Activated naive CD8-positive, alpha-beta T cell treated with anti-CD3 and anti-CD28 coated beads, Interleukin-2, amount 10 ng/mL, durations not matched to agents 7 days and 5 days (primary cell): Measurements from ENCODE around the gene JKAMP. TPM values are rescaled to one million over a fixed set of nuclear protein-coding genes. Genes with fewer than 3 reads are reported as not detected.

Experiments used
- ATAC-seq: fragments of 150-1000 bp; cut with Tn5 transposase; one replicate; pipeline ENCODE4 v1.10.0; 2021; ENCODE audit warnings: low read depth, moderate library complexity
- POLR2A ChIA-PET: fragments of 350-600 bp; sonication (Branson Sonifier 250); formaldehyde crosslinking; loops from one replicate; lab custom pipeline; 2021; ENCODE audit warnings: antibody characterized with exemption; lab: Charles Lee
- DNase-seq: peaks from one replicate; pipeline ENCODE4 v3.0.0; 2021
- H3K27ac Mint-ChIP-seq: one replicate; pipeline ENCODE4 v1.8.0; 2022; ENCODE audit warnings: mild to moderate bottlenecking, mixed read lengths
- H3K27me3 Mint-ChIP-seq: one replicate; pipeline ENCODE4 v1.8.0; 2022; ENCODE audit warnings: mild to moderate bottlenecking, moderate library complexity, mixed read lengths
- H3K36me3 Mint-ChIP-seq: one replicate; pipeline ENCODE4 v1.8.0; 2021; ENCODE audit warnings: mild to moderate bottlenecking, mixed read lengths
- H3K4me1 Mint-ChIP-seq: one replicate; pipeline ENCODE4 v1.8.0; 2021; ENCODE audit warnings: mixed read lengths
- H3K4me3 Mint-ChIP-seq: one replicate; pipeline ENCODE4 v1.8.0; 2022; ENCODE audit warnings: mild to moderate bottlenecking, moderate library complexity, mixed read lengths
- H3K9me3 Mint-ChIP-seq: one replicate; pipeline ENCODE4 v1.8.0; 2021; ENCODE audit warnings: mixed read lengths
- total RNA-seq, 2 experiments: library from RNA; stranded (reverse); gene quantifications; one replicate each; pipeline ENCODE4 v1.2.3, GENCODE V29; 2021

JKAMP gene
- total RNA-seq, 2 experiments from 2014 or later = 31.5 to 35.9 TPM

GRCh38 chr14:59484639-59485175, 390 bp downstream of the JKAMP start:
- H3K36me3 Mint-ChIP-seq = peaks cover 23% of the 10 kb centered on the region
- H3K9me3 Mint-ChIP-seq = no peaks in the 10 kb centered on the region
- DNase-seq (no peak), ATAC-seq (peak; percentile 62)
- H3K27me3 Mint-ChIP-seq = no peaks in the 10 kb centered on the region
- H3K4me1 Mint-ChIP-seq = peaks cover 47% of the 10 kb centered on the region
- H3K27ac Mint-ChIP-seq = peak overlapping the region; percentile 91
- H3K4me3 Mint-ChIP-seq = peak overlapping the region; percentile 92
- POLR2A ChIA-PET = interaction anchor here (0.6 to 2.0 kb wide), 9 partner anchors 10 to 1910 kb away, joined by 3 to 20 read pairs (median 6); partner anchors contain the start of genes DAAM1, GPR135, PCNX4 and PPM1A

- peaks cover 49% of the 10 kb centered on the region for H3K36me3 Mint-ChIP-seq
These were observed 6.4 kb downstream of the JKAMP start for GRCh38 chr14:59490756-59491155.

GRCh38 chr14:59492384-59492783, 8.1 kb downstream of the JKAMP start:
- Mint-ChIP-seq H3K27ac (no peak overlapping the region), H3K9me3 (no peaks in the 10 kb centered on the region), H3K4me3 (no peak overlapping the region), H3K27me3 (no peaks in the 10 kb centered on the region), H3K36me3 (peaks cover 51% of the 10 kb centered on the region), H3K4me1 (peaks cover 29% of the 10 kb centered on the region)
- POLR2A ChIA-PET = no interaction called here
- no peak for ATAC-seq
- no peak for DNase-seq

More at GRCh38 chr14:59490756-59491155, 6.4 kb downstream of the JKAMP start:
- Mint-ChIP-seq H3K27me3 (no peaks in the 10 kb centered on the region), H3K4me1 (peaks cover 33% of the 10 kb centered on the region), H3K4me3 (no peak overlapping the region), H3K9me3 (no peaks in the 10 kb centered on the region), H3K27ac (peak overlapping the region; percentile 54)
- POLR2A ChIA-PET = no interaction called here
- ATAC-seq (no peak), DNase-seq (no peak)

GRCh38 chr14:59500732-59501131, 16.4 kb downstream of the JKAMP start:
- ATAC-seq (no peak), DNase-seq (no peak)
- Mint-ChIP-seq H3K4me3 (no peak overlapping the region), H3K27ac (no peak overlapping the region), H3K36me3 (peaks cover 14% of the 10 kb centered on the region), H3K9me3 (no peaks in the 10 kb centered on the region), H3K4me1 (peaks cover 11% of the 10 kb centered on the region), H3K27me3 (no peaks in the 10 kb centered on the region)
- POLR2A ChIA-PET = no interaction called here

DNA sequence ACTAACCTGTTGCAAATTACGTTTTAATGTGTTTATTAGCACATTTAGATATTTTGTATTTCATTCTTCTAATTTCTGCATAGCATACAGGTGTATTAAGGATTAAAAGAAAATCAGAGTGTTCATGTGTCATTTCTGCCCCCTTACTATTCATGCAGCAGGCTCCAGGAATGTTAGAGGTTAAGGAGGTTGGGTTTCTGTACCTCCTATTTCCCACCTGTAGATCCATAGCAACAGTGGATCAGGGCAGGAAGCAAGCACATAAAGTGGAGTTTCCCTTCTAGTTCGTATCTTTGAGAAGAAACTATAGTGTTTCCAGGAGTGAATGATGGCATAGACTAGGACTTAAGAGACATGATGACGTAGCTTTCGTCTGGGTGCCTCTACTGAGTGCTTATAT, 18.9 kb downstream of the JKAMP start:
- Mint-ChIP-seq H3K27ac (no peak overlapping the region), H3K4me1 (peaks cover 8% of the 10 kb centered on the region), H3K36me3 (peaks cover 12% of the 10 kb centered on the region), H3K4me3 (no peak overlapping the region), H3K27me3 (no peaks in the 10 kb centered on the region), H3K9me3 (no peaks in the 10 kb centered on the region)
- POLR2A ChIA-PET = interaction anchor here (1.9 kb wide), 1 partner anchor 19 kb away, joined by 6 read pairs; the partner anchor contains the start of genes JKAMP and L3HYPDH
- DNase-seq (no peak), ATAC-seq (no peak)

DNA sequence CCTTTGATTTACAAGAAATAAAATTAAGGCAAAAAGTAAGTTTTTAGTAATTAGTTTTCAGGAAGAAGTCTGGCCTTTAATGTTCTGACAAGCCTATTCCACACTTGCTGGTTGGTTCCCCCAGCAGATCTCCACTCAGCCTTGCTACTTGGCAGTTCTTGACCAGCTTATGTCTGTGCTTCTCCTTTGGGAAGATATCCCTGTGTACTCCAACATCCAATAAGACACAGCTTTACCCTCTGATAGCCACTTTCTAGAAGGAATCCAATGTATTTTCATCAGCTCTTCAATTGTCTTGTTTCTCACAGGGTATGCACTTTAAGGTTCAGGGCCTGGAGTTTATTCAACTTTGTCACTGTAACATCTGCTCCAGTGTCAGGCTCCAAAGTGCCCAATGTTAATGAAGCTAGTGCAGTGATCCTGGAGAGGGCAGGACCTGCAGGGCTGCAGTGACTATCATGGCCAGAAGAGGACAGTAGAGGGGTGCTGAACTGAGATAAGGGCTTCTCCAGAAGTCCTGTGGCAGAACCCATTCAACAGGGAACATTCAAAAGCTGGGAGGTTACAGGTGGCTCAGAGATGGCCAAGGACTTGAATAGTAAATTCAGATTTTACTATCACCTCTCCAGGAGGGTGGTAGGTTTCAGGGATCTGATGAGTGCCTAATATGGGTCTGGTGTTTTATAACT, 22.9 kb downstream of the JKAMP start:
- H3K4me3 Mint-ChIP-seq = no peak overlapping the region
- H3K27ac Mint-ChIP-seq = no peak overlapping the region
- H3K27me3 Mint-ChIP-seq = peaks cover 14% of the 10 kb centered on the region
- DNase-seq = peak; percentile 43
- H3K9me3 Mint-ChIP-seq = no peaks in the 10 kb centered on the region
- H3K4me1 Mint-ChIP-seq = peaks cover 5% of the 10 kb centered on the region
- no peaks in the 10 kb centered on the region for H3K36me3 Mint-ChIP-seq
- ATAC-seq = peak; percentile 67
- POLR2A ChIA-PET = no interaction called here

GRCh38 chr14:59507752-59508103, 23.4 kb downstream of the JKAMP start:
- Mint-ChIP-seq H3K36me3 (no peaks in the 10 kb centered on the region), H3K27me3 (peaks cover 14% of the 10 kb centered on the region), H3K9me3 (no peaks in the 10 kb centered on the region), H3K4me1 (peaks cover 5% of the 10 kb centered on the region), H3K4me3 (no peak overlapping the region), H3K27ac (no peak overlapping the region)
- DNase-seq = no peak
- POLR2A ChIA-PET = no interaction called here
- no peak for ATAC-seq

GRCh38 chr14:59509101-59509500, 24.8 kb downstream of the JKAMP start:
- peaks cover 14% of the 10 kb centered on the region for H3K27me3 Mint-ChIP-seq
- no peak for ATAC-seq
- no peaks in the 10 kb centered on the region for H3K36me3 Mint-ChIP-seq
- H3K27ac Mint-ChIP-seq = no peak overlapping the region
- no peak overlapping the region for H3K4me3 Mint-ChIP-seq
- no peaks in the 10 kb centered on the region for H3K9me3 Mint-ChIP-seq
- H3K4me1 Mint-ChIP-seq = peaks cover 5% of the 10 kb centered on the region
- POLR2A ChIA-PET = no interaction called here
- no peak for DNase-seq

- Mint-ChIP-seq H3K27ac (no peak overlapping the region), H3K27me3 (peaks cover 18% of the 10 kb centered on the region), H3K36me3 (no peaks in the 10 kb centered on the region), H3K9me3 (no peaks in the 10 kb centered on the region), H3K4me3 (no peak overlapping the region), H3K4me1 (no peaks in the 10 kb centered on the region)
- POLR2A ChIA-PET = no interaction called here
- DNase-seq (no peak), ATAC-seq (no peak)
These were observed 25.7 kb downstream of the JKAMP start for GRCh38 chr14:59510001-59510400.

DNA sequence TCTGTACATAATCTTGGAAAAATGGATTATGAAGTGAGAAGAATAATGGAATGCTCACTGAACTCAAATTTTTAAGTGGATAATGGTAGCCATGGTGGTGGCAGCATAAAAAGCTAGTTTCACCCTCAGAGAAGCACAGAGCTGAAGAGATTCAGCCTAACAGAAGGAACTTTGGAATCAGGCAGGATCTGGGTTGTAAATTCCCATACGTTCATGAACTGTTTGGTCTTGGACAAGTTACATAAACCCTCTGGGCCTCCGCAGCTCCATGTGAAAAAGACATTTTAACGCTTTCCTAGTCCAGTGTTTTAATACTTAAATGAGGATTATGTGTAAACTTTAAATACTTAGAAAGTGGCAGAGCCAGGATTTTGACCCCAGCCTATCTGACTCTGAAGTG, 26.6 kb downstream of the JKAMP start:
- POLR2A ChIA-PET = no interaction called here
- ATAC-seq (no peak), DNase-seq (no peak)
- H3K27ac Mint-ChIP-seq = no peak overlapping the region
- no peaks in the 10 kb centered on the region for H3K36me3 Mint-ChIP-seq
- no peaks in the 10 kb centered on the region for H3K4me1 Mint-ChIP-seq
- H3K27me3 Mint-ChIP-seq = peaks cover 20% of the 10 kb centered on the region
- no peak overlapping the region for H3K4me3 Mint-ChIP-seq
- H3K9me3 Mint-ChIP-seq = no peaks in the 10 kb centered on the region

DNA sequence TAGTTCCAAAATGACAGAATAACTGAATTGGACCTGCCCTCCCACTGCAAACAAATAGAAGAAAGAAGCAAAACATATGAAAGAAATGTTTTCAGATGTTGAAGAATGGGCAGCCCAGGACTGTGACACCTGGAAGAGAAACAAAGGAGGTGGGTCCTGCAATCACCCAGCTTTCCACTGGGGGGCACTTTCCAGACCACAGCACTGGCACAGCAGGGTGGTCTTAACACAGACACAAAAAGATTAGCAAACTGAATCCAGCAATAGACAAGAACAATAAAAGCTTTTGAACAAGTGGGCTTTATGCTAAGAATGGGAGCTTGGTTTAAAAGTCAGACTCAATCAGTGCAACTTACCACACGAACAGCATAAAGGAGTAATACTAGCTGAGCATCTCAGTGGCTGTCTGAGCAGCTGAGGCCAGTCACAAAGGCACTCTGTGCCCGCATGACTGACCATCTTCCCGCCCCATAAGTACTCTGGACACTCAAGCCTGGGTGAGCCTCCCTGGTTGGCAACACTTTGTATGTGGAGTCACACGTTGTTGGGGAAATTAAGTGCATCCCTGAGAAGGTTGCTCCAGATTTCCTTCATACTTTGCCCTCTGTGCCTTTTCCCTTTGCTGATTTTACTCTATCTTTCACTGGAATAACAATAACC, 27.7 kb downstream of the JKAMP start:
- Mint-ChIP-seq H3K4me1 (no peaks in the 10 kb centered on the region), H3K36me3 (no peaks in the 10 kb centered on the region), H3K27me3 (peaks cover 20% of the 10 kb centered on the region), H3K9me3 (no peaks in the 10 kb centered on the region), H3K4me3 (no peak overlapping the region), H3K27ac (no peak overlapping the region)
- ATAC-seq = no peak
- POLR2A ChIA-PET = no interaction called here
- no peak for DNase-seq

DNA sequence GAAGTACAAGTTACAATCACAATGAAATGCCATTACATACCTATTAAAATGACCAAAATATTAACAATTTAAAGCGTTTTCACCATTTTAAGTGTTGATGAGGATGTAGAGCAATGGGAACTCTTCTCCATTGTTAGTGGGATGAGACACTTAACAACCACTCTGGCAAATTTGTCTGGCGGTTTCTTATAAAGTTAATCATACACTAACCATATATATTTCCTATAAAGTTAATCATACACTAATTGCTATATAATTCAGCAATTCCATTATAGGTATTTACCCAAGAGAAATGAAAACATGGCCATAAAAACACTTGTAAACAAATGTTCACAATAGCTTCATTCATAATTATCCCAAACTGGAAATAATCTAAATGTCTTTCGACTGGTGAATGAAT, 35.9 kb downstream of the JKAMP start:
- Mint-ChIP-seq H3K27ac (no peak overlapping the region), H3K27me3 (peaks cover 4% of the 10 kb centered on the region), H3K4me1 (no peaks in the 10 kb centered on the region), H3K4me3 (no peak overlapping the region), H3K36me3 (no peaks in the 10 kb centered on the region), H3K9me3 (no peaks in the 10 kb centered on the region)
- DNase-seq (no peak), ATAC-seq (no peak)
- POLR2A ChIA-PET = no interaction called here

DNA sequence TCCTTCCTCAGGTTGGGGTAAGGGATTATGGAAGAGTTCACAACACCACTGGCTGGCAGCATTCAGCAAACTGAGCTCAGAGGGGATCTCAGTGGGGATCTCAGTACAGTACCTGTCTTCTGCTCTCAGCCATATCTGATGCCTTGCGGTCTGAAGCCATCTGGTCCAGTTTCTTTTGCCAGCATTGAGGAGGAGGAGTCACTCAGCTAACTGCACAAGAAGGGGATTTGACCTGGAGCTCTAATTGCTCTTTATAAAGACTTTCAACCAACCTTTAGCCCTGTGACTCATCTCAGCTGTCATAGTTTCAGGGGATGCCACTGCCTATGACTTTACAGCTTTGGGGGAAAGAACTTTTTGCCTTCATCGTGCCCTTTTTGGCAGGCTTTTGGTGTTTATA, 44.9 kb downstream of the JKAMP start:
- Mint-ChIP-seq H3K4me1 (no peaks in the 10 kb centered on the region), H3K36me3 (no peaks in the 10 kb centered on the region)
- ATAC-seq = no peak

GRCh38 chr14:59530349-59530748, 46.0 kb downstream of the JKAMP start:
- H3K9me3 Mint-ChIP-seq = no peaks in the 10 kb centered on the region
- ATAC-seq (no peak), DNase-seq (no peak)
- H3K27me3 Mint-ChIP-seq = peaks cover 33% of the 10 kb centered on the region
- H3K27ac Mint-ChIP-seq = no peak overlapping the region
- H3K4me3 Mint-ChIP-seq = no peak overlapping the region
- H3K36me3 Mint-ChIP-seq = no peaks in the 10 kb centered on the region
- POLR2A ChIA-PET = no interaction called here
- H3K4me1 Mint-ChIP-seq = no peaks in the 10 kb centered on the region

More for the DNA sequence above, 44.9 kb downstream of the JKAMP start:
- peaks cover 32% of the 10 kb centered on the region for H3K27me3 Mint-ChIP-seq
- no peak overlapping the region for H3K4me3 Mint-ChIP-seq
- no peaks in the 10 kb centered on the region for H3K9me3 Mint-ChIP-seq
- H3K27ac Mint-ChIP-seq = no peak overlapping the region
- POLR2A ChIA-PET = no interaction called here
- DNase-seq = no peak
